Anterior cingulate cortex (tissue), 58 donors: ENCODE measurements around the gene DYDC1.

Experiments
- DNase-seq, 58 donors: peaks; one replicate each; lab custom pipeline; 2025; lab: John Stamatoyannopoulos, UW

DYDC1 gene

DNA sequence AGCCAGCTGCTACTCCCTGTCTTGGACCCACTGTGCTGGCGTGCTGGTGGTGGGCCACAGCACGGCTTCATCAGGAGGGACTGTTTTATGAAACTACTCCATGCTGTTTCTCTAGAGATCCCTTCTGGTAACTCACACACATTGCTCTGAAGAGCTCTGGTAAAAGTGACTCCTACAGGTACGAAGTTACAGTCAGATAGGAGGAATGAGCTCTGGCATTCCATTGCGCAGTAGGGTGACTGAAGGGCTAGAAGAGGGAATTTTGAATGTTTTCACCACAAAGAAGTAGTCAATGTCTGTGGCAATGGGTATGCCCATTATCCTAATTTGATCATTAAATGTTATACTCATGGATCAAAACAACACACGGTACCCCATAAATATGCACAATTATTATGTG is 67.7 kb downstream of the DYDC1 start:
- DNase-seq, result no peak
